Psoas muscle (tissue), 8 donors: ENCODE results near the gene ETFBKMT. TPM values are rescaled to one million over a fixed set of nuclear protein-coding genes. Genes with fewer than 3 reads are reported as not detected.
"Not testable (repeated sequence)": the region's sequence is repeated elsewhere in the genome, so short reads cannot be mapped to it uniquely, and the experiment has no call there.

ENCODE experiments used
- ATAC-seq, 4 donors: fragments of 200-7000 bp; cut with Tn5 transposase; one replicate each; pipeline ENCODE4 v1.9.1; 2020; ENCODE audit warnings: moderate library complexity in 3 of 4, mild to moderate bottlenecking in 2 of 4
- DNase-seq, 2 donors: peaks; one replicate each; pipeline ENCODE4 v3.0.0-alpha.2; 2020
- H3K27ac ChIP-seq: fragments of 200-600 bp; one replicate; pipeline ENCODE4 v1.8.0; 2022
- H3K27me3 ChIP-seq, 3 donors: fragments of 200-600 bp in 1 of 3; one replicate each; pipeline versions ENCODE4 v1.6.1 to v1.8.0; 2013 to 2022; ENCODE audit warnings: low read length in 2 of 3, mild to moderate bottlenecking in 2 of 3, moderate library complexity in 1 of 3; ENCODE audit not compliant: insufficient read depth in 3 of 3
- H3K36me3 ChIP-seq, 2 donors: fragments of 200-600 bp in 1 of 2; one replicate each; pipeline versions ENCODE4 v1.6.1 to v1.8.0; 2013 to 2022; ENCODE audit warnings: low read depth in 1 of 2, mild to moderate bottlenecking in 1 of 2, moderate library complexity in 1 of 2; ENCODE audit not compliant: insufficient read depth in 1 of 2
- H3K4me1 ChIP-seq: fragments of 200-600 bp; one replicate; pipeline ENCODE4 v1.8.0; 2022
- H3K4me3 ChIP-seq: fragments of 200-600 bp; one replicate; pipeline ENCODE4 v1.8.0; 2022; ENCODE audit warnings: mild to moderate bottlenecking
- H3K9me3 ChIP-seq: fragments of 200-600 bp; one replicate; pipeline ENCODE4 v1.8.0; 2022
- CTCF ChIP-seq: fragments of 200-600 bp; IDR thresholded peaks from one replicate; pipeline ENCODE4 v1.8.0; 2022; ENCODE audit warnings: antibody characterized with exemption
- WGBS, 3 donors: extraction: QIAGEN DNeasy Blood & Tissue Kit; methylation state at CpG; one replicate each; pipeline versions ENCODE4 v1.1.6 to v1.1.7; 2013; 5-methylcytosine and 5-hydroxymethylcytosine counted together
- intact Hi-C, 2 donors: fragments of 100-400 bp; cut with DNase I; formaldehyde crosslinking; loops; one replicate each; pipeline versions ENCODE4 v1.11.0 to v1.14.2; 2022
- polyA plus RNA-seq, 3 donors: library from polyadenylated mRNA; stranded (reverse); fragments of 200-250 nt; gene quantifications; one replicate each; pipeline ENCODE4 v1.2.3, GENCODE V29; 2013
- total RNA-seq, 4 donors: library from RNA; stranded (reverse); fragmentation: NEBNext Ultra II Directional in 2 of 4; extraction: Animal tissue kit (Norgen Biotek cat#: 25700) in 2 of 4; gene quantifications; one replicate each; pipeline versions ENCODE4 v1.2.1 to v1.2.4, GENCODE V29; 2021 to 2023
- donor health status: healthy with polysubstance abuse.
- donor health status: DM: no; HTN: no; CAD: no; lungs with moderate emphysema.
- donor health status: Bipolar disorder and iron deficiency.
- donor health status: healthy.
- donor health status: DM: yes; HTN: yes; CAD: no.
- donor health status: DM: no; HTN: no; CAD: no.
- donor health status: DM: no; HTN: no; CAD: no.
- donor health status: DM: yes; HTN: yes; CAD: no.

Gene ETFBKMT
- total and polyA plus RNA-seq, 7 donors: 2.4 to 10.8 (median 5.2) TPM

- Histone ChIP-seq H3K36me3 (peaks cover 0 to 18% of the 10 kb centered on the region in 2 donors), H3K4me1 (no peaks in the 10 kb centered on the region), H3K9me3 (peaks cover 3% of the 10 kb centered on the region), H3K27ac (no peak overlapping the region), H3K4me3 (no peak overlapping the region), H3K27me3 (no peaks in the 10 kb centered on the region)
- TF ChIP-seq CTCF: no peak
- no peak for ATAC-seq
- 85 to 86% (median 85%) methylated on average over 3 of the region's 3 CpGs for WGBS, 3 donors
- DNase-seq: no peak
- intact Hi-C loops: no loop called here
These were observed 50.7 kb downstream of the ETFBKMT start for GRCh38 chr12:31710021-31710818.

- no peak overlapping the region for H3K4me3 ChIP-seq
- WGBS, 3 donors: 96 to 99% (median 98%) methylated on average over 5 of the region's 5 CpGs
- TF ChIP-seq CTCF: no peak
- no peak for DNase-seq
- H3K27me3 ChIP-seq: no peaks in the 10 kb centered on the region
- no peak for ATAC-seq
- H3K27ac ChIP-seq: no peak overlapping the region
- H3K36me3 ChIP-seq: peaks cover 0 to 10% of the 10 kb centered on the region in 2 donors
- intact Hi-C loops: no loop called here
- H3K4me1 ChIP-seq: no peaks in the 10 kb centered on the region
- no peaks in the 10 kb centered on the region for H3K9me3 ChIP-seq
These were observed 53.4 kb downstream of the ETFBKMT start for GRCh38 chr12:31712877-31713276.

GRCh38 chr12:31714406-31715271 lies 55.2 kb downstream of the ETFBKMT start:
- WGBS, 3 donors: 91 to 93% (median 92%) methylated on average over 3 of the region's 3 CpGs
- no peaks in the 10 kb centered on the region for H3K36me3 ChIP-seq
- no peak overlapping the region for H3K4me3 ChIP-seq
- no peaks in the 10 kb centered on the region for H3K9me3 ChIP-seq
- H3K27me3 ChIP-seq: no peaks in the 10 kb centered on the region
- DNase-seq (no peak), ATAC-seq (no peak)
- intact Hi-C loops: no loop called here
- no peak overlapping the region for H3K27ac ChIP-seq
- TF ChIP-seq CTCF: no peak
- H3K4me1 ChIP-seq: no peaks in the 10 kb centered on the region

- Histone ChIP-seq H3K4me1 (no peaks in the 10 kb centered on the region), H3K27ac (no peak overlapping the region), H3K27me3 (no peaks in the 10 kb centered on the region), H3K9me3 (no peaks in the 10 kb centered on the region), H3K36me3 (peaks cover 0 to 6% of the 10 kb centered on the region in 2 donors), H3K4me3 (no peak overlapping the region)
- WGBS, 3 donors: 81 to 85% (median 81%) methylated on average over 5 of the region's 5 CpGs
- DNase-seq: no peak
- TF ChIP-seq CTCF: no peak
- ATAC-seq: no peak
- intact Hi-C loops: no loop called here
These were observed 55.9 kb downstream of the ETFBKMT start for GRCh38 chr12:31715283-31715825.

- H3K27ac ChIP-seq, H3K4me1 ChIP-seq, DNase-seq, ATAC-seq, H3K27me3 ChIP-seq, H3K4me3 ChIP-seq, H3K9me3 ChIP-seq, intact Hi-C loops, H3K36me3 ChIP-seq: not testable (repeated sequence)
- WGBS, 3 donors: 97 to 100% (median 99%) methylated on average over 4 of the region's 4 CpGs
These were observed 57.5 kb downstream of the ETFBKMT start for GRCh38 chr12:31716998-31717397.

GRCh38 chr12:31718542-31719198 lies 59.2 kb downstream of the ETFBKMT start:
- intact Hi-C loops, H3K9me3 ChIP-seq, H3K36me3 ChIP-seq, H3K27ac ChIP-seq, ATAC-seq, H3K4me3 ChIP-seq, H3K27me3 ChIP-seq, H3K4me1 ChIP-seq, DNase-seq: not testable (repeated sequence)
- WGBS, 3 donors: 95 to 97% (median 96%) methylated on average over 15 of the region's 15 CpGs
